ENCODE measurements around the gene STAT5B. TPM values are rescaled to one million over a fixed set of nuclear protein-coding genes. Genes with fewer than 3 reads are reported as not detected.

The STAT5B gene
- total RNA-seq, 4 donors from 2014 or later, result 72.1 to 187 (median 144) TPM

DNA sequence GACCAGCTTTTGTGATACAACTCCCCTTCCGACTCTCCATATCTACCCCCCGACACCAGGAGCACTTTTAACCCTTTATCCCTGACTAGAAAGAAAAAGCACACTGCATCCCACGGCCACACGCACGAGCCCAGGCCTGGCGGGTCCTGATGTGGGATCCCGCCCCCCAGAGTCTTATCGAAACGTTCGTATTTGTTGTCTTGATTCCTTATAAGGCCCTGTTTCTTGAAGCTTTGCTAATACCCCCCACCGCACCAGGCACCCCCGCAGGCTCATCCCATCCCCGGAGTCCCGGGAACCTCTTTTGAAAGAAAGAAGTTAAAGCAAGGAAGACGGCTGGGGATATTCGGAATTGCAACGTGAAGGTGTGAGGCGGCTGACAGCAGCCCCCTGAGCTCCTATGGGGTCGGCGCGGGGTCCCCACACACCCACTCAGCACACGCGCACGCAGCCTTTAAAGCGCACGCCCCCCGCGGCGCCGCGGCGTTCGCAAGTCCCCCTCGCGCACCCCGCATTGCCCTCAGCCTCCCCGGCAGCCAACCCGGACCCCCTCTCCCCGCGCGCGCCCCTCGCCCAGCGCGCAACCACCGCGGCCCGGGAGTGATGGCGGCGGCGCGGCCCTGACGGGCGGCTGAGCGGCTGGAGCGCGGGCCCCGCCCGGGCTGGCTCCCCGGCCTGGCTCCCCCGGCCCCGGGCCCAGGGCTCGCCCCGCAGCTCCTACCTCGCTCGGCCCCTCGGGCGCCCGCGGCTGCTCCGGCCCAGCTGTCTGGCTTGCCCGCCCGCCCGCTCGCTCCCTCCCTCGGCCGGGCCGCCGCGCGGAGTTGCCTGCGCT is 448 bp downstream of the STAT5B start:
- Histone ChIP-seq H3K9me3 (no peaks in the 10 kb centered on the region), H3K36me3 (no peaks in the 10 kb centered on the region), H3K27ac (peak overlapping the region; percentile 94 to 96), H3K4me3 (peak overlapping the region; percentile 77 to 99), H3K4me1 (no peaks in the 10 kb centered on the region), H3K27me3 (no peaks in the 10 kb centered on the region)
- DNase-seq, result peak; percentile 54 to 59
- TF ChIP-seq, protein P1, sequence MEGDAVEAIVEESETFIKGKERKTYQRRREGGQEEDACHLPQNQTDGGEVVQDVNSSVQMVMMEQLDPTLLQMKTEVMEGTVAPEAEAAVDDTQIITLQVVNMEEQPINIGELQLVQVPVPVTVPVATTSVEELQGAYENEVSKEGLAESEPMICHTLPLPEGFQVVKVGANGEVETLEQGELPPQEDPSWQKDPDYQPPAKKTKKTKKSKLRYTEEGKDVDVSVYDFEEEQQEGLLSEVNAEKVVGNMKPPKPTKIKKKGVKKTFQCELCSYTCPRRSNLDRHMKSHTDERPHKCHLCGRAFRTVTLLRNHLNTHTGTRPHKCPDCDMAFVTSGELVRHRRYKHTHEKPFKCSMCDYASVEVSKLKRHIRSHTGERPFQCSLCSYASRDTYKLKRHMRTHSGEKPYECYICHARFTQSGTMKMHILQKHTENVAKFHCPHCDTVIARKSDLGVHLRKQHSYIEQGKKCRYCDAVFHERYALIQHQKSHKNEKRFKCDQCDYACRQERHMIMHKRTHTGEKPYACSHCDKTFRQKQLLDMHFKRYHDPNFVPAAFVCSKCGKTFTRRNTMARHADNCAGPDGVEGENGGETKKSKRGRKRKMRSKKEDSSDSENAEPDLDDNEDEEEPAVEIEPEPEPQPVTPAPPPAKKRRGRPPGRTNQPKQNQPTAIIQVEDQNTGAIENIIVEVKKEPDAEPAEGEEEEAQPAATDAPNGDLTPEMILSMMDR (IDR thresholded peaks at IDR 0.05), result no peak
- TF ChIP-seq POLR2A (IDR thresholded peaks at IDR 0.05), result no peak
- intact Hi-C loops (cut with DNase I; ENCODE audit: low total_unique reads), result no loop called here

DNA sequence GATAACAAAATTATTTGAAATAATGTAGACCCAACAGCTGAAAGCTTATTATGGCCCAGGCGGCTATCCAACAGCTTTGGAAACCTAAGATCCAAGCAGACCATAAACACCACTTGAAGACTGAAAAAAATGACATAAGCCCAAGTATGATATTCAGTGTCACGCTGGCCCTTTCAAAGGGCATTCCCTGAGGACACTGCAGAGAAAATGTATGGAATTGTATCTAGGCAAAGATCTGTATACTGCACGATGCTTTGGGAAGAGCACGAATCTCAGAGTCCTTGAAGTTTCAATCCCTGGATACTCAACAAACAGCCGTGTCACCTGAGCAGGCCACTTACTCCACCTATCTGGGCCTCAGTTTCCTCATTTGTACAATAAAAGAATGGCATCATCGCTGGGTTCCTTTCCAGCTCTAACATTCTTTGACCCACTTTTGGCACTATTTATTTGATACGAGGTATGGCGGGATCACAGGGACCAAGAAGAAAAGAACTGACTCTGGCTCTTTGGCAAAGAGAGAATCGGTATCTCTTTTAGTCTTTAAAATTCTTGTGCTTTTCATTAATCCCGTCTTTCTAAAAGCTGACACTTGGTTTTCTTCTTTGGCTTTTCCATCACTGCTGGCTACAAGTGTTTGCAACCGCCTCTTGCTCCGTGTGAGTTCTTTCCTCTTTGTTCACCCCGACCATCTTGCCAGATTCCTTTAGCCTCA is 1.2 kb downstream of the STAT5B start:
- Histone ChIP-seq H3K27me3 (no peaks in the 10 kb centered on the region), H3K27ac (peak overlapping the region; percentile 94 to 96), H3K36me3 (no peaks in the 10 kb centered on the region), H3K4me3 (peak overlapping the region; percentile 77 to 99), H3K9me3 (no peaks in the 10 kb centered on the region), H3K4me1 (no peaks in the 10 kb centered on the region)
- intact Hi-C loops (cut with DNase I; ENCODE audit: low total_unique reads), result no loop called here
- no peak for DNase-seq
- TF ChIP-seq, protein P1 (IDR thresholded peaks at IDR 0.05), result no peak
- no peak for TF ChIP-seq POLR2A (IDR thresholded peaks at IDR 0.05)

DNA sequence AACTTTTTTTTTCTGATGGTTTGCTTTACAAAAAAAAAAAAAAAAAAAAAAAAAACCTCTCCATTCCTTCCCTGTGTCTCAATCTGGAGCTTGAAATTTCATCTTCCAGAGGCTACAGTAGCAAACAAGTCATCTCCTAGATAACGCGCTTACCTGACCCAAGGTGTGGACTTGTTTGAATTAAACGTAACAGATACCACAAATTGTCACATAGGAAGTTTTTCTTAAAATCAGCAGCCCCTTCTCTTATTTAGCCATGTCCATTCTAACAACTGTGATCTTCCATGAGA is 2.0 kb downstream of the STAT5B start:
- no peak for DNase-seq
- Histone ChIP-seq H3K36me3 (no peaks in the 10 kb centered on the region), H3K27me3 (no peaks in the 10 kb centered on the region), H3K4me3 (no peak overlapping the region), H3K27ac (peak overlapping the region; percentile 94 to 96), H3K4me1 (no peaks in the 10 kb centered on the region), H3K9me3 (no peaks in the 10 kb centered on the region)
- intact Hi-C loops (cut with DNase I; ENCODE audit: low total_unique reads), result no loop called here
- TF ChIP-seq, protein P1 (IDR thresholded peaks at IDR 0.05), result no peak
- TF ChIP-seq POLR2A (IDR thresholded peaks at IDR 0.05), result no peak

DNA sequence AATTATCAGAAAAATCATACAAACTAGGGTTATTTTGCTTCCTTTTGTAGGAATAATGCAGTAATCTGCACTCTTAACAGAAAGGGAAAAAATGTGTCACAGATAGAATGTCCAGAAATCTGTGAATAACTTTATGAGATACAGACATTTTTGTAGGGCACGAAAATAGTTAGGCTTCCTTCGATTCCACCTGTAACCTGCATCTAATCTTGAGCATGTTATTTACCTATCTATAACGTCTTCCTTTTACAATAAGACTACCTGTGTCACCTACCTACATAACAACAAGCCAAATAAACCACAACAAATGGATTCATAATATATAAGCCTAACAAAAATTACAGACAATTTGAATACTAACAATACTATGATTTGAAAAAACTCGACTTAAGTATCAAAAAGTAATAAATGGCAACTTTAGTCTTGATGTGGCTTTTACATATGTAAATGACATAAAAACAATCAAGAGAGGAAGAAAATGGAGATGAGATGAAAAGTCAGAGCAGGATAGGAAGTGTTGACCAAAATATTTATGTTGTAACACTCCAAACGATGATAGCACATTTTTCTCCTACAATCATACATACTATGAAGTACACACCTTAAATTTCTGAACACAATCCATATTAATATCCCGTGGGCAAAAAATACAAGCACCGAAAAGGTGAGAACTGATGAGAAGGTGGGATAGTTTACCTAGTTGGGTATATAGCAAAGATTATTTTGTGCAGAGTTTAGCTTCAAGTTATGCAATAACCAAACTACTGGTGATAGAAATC is 2.5 kb downstream of the STAT5B start:
- Histone ChIP-seq H3K4me1 (no peaks in the 10 kb centered on the region), H3K27me3 (no peaks in the 10 kb centered on the region), H3K9me3 (no peaks in the 10 kb centered on the region), H3K36me3 (no peaks in the 10 kb centered on the region), H3K4me3 (no peak overlapping the region), H3K27ac (peak overlapping the region in 1 of 2 donors; percentile 31)
- no peak for DNase-seq
- TF ChIP-seq POLR2A (IDR thresholded peaks at IDR 0.05), result no peak
- TF ChIP-seq, protein P1 (IDR thresholded peaks at IDR 0.05), result no peak
- intact Hi-C loops (cut with DNase I; ENCODE audit: low total_unique reads), result no loop called here
